ENCODE measurements around the gene FADS6.

The FADS6 gene

GRCh38 chr17:74865504-74866197 lies 27.8 kb downstream of the FADS6 start:
- no peak for DNase-seq

- DNase-seq, result peak; percentile 88
Measured at GRCh38 chr17:74864866-74865395, 28.5 kb downstream of the FADS6 start.

- no peak for DNase-seq
Measured at GRCh38 chr17:74864297-74864865, 29.1 kb downstream of the FADS6 start.

GRCh38 chr17:74863420-74864296 lies 29.8 kb downstream of the FADS6 start:
- DNase-seq, result no peak

- no peak for DNase-seq
Measured at GRCh38 chr17:74862919-74863318, 30.5 kb downstream of the FADS6 start.

- peak; percentile 76 for DNase-seq
Measured at GRCh38 chr17:74862108-74862901, 31.1 kb downstream of the FADS6 start.

GRCh38 chr17:74861662-74862107 lies 31.7 kb downstream of the FADS6 start:
- no peak for DNase-seq

GRCh38 chr17:74860872-74861661 lies 32.4 kb downstream of the FADS6 start:
- DNase-seq, result no peak

GRCh38 chr17:74860229-74860871 lies 33.1 kb downstream of the FADS6 start:
- DNase-seq, result no peak

- no peak for DNase-seq
Measured at GRCh38 chr17:74859459-74860228, 33.8 kb downstream of the FADS6 start, which contains the start of gene GRIN2C. TSS of gene GRIN2C (minus strand) at chr17:74859885. CDS start at chr17:74855092, 4,793 bp downstream.

- no peak for DNase-seq
Measured at GRCh38 chr17:74858672-74859458, 34.6 kb downstream of the FADS6 start.

GRCh38 chr17:74857191-74857590 lies 36.2 kb downstream of the FADS6 start:
- DNase-seq, result no peak

GRCh38 chr17:74856112-74856511 lies 37.3 kb downstream of the FADS6 start:
- DNase-seq, result no peak

- DNase-seq, result no peak
Measured at GRCh38 chr17:74855323-74855722, 38.1 kb downstream of the FADS6 start.

GRCh38 chr17:74854792-74855191 lies 38.6 kb downstream of the FADS6 start:
- no peak for DNase-seq

- no peak for DNase-seq
Measured at GRCh38 chr17:74853669-74854068, 39.8 kb downstream of the FADS6 start.

- DNase-seq, result no peak
Measured at GRCh38 chr17:74853048-74853397, 40.4 kb downstream of the FADS6 start.

- DNase-seq, result no peak
Measured at GRCh38 chr17:74852237-74853047, 41.0 kb downstream of the FADS6 start.
